GM19025 (cell line): ENCODE measurements around the gene IFNA5.

Experiments used
- ATAC-seq: cut with Tn5 transposase; IDR thresholded peaks from one replicate; pipeline ENCODE4 v1.9.1; 2021; ENCODE audit warnings: mild to moderate bottlenecking, low read depth, moderate library complexity; ENCODE audit not compliant: unreplicated experiment

The IFNA5 gene

DNA sequence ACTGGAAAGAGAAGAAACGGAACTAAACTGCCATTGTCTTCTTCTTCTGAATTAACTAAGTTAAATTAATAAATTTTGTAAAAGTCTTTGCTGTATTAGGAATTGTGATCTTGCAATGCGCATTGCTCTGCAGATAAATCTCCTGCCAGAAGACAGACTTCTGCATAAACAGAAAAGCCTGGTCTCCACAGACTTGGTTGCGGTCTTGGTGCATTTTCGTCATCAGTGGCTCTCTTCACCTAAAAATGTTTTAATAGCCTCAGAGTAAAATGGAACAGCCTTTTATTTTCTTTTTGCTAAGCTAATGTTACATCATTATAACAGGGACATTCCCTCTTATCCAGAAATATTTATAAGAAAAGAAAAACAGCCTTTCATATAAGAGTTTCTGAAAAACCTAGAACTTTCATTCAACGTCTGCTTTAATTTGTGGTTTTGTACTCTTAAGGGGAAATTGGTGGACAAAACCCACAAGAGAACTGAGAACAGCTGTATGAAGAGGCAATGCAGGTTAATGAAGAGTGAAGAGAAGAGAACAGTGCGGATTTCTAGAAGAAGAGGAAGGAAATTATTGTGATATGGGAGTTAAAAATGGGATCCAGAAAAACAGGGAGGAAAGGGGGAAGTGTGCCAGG lies 10.1 kb downstream of the IFNA5 start:
- ATAC-seq, result peak; percentile 71

- no peak for ATAC-seq
Observed at GRCh38 chr9:21294364-21294774, 10.7 kb downstream of the IFNA5 start.

GRCh38 chr9:21289848-21290247 lies 15.3 kb downstream of the IFNA5 start:
- no peak for ATAC-seq

DNA sequence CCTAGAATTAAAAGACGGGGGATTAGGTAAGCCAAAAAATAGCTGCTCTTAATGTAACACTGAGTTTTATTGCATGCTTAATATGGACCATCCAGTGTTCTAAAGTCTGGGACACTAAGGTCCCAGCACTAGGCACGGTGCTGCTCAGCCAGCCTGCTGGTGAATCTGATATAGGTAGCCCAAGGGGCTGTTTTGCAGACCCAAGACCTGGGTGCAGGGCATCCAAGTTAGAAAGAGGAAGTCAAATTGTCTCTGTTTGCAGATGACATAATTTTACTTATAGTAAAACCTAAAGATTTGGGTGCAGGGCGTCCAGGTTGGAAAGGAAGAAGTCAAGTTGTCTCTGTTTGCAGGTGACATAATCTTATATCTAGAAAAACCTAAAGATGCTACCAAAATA lies 17.8 kb downstream of the IFNA5 start:
- ATAC-seq, result no peak

- ATAC-seq, result no peak
Observed at GRCh38 chr9:21286659-21287058, 18.5 kb downstream of the IFNA5 start.

DNA sequence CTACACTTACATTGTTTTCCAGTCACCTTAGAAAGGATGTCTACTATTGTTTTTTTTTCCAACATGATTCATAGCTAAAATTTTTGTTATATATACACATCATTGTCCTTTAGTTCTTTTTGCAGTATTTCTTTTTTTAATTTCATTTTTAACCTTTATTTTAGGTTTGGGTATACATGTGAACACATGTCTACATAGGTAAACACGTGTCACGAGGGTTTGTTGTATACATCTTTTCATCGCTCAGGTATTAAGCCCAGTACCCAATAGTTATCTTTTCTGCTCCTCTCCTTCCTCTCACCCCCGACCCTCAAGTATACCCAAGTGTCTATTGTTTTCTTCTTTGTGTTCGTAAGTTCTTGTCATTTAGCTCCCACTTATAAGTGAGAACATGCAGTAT lies 19.0 kb downstream of the IFNA5 start:
- no peak for ATAC-seq

GRCh38 chr9:21281275-21281674 lies 23.8 kb downstream of the IFNA5 start:
- ATAC-seq, result no peak

DNA sequence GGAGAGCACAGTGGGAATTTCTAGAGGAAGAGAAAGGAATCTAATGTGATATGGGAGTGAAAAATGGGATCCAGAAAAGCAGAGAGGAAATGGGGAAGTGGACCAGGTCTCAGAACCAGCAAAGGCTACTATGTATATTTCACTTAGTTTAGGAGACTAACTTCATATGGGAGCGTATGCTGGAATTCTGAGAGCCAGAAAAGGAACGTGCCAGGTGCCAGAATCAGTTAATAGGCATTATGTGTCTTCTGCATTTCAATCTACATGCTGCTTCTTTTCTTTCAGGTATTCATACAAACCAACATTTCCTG lies 36.8 kb downstream of the IFNA5 start:
- ATAC-seq, result no peak

DNA sequence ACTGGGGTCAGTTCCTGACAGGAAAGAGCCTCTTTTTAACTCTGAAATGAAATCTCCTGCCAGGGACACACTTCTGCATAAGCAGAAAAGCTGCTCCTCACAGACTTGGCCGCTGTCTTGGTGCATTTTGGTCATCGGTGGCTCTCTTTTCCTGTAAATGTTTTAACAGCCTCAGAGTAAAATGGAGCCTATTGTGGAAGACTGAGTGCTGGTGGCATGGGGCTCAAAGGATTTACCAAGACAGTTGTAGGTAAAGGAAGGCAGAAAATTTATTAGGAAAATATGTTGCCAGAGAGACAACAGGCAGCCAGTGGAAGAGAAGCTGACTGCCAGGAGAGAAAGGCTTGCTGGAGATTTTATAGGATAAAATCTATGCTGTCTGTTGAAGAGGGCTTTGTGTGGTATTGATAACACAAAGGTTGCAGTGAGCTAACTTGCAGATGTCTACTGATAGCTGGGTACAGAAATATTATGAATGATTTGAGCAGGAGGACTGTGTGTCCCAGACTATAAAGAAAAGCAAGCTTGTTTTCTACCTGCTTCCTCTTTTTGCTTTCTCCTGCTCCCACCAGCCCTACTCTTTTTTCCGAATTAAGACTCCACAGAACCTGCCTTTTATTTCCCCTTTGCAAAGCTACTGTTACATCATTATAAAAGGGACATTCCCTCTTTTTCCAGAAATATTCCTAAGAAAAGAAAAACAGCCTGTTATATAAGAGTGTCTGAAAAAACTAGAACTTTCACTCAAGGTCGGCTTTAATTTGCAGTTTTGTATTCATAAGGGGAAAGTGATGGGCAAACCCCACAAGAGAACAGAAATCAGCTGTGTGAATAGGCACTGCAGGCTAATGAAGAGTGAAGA lies 37.4 kb downstream of the IFNA5 start:
- ATAC-seq, result peak; percentile 44

DNA sequence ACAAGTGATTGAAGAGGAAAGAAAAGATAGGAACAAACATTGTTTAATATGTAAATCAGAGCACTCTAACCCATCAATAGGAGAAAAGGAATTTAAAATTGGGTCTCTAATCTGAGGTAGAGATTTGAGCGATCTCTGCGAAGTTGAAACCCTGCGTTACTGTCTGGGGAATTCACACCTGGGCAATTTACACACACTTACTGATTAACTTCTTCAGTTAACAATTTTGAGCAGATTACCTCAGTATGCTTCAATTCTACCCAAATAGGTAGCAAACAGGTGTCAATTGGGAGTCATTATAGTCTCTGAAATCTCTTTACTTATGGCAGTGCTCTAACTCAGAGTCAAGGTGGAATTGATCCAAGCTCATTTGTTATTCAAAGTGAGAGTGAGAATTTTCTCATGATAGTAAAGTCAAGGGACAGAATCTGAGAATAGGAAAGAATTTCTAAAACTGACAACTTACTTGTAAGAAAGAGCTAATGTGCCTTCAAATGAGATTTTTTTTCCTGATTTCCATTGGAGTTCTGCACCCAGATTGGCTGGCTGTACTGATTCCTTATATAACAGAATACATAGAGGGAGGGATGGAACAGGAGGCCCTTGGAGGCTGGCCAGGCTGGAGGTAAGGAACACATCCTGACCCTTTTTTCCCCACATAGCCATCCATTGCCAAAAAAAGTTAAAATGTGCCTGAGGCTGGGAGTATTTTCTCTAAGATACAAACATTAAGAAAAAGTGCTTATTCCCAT lies 38.2 kb downstream of the IFNA5 start:
- no peak for ATAC-seq

DNA sequence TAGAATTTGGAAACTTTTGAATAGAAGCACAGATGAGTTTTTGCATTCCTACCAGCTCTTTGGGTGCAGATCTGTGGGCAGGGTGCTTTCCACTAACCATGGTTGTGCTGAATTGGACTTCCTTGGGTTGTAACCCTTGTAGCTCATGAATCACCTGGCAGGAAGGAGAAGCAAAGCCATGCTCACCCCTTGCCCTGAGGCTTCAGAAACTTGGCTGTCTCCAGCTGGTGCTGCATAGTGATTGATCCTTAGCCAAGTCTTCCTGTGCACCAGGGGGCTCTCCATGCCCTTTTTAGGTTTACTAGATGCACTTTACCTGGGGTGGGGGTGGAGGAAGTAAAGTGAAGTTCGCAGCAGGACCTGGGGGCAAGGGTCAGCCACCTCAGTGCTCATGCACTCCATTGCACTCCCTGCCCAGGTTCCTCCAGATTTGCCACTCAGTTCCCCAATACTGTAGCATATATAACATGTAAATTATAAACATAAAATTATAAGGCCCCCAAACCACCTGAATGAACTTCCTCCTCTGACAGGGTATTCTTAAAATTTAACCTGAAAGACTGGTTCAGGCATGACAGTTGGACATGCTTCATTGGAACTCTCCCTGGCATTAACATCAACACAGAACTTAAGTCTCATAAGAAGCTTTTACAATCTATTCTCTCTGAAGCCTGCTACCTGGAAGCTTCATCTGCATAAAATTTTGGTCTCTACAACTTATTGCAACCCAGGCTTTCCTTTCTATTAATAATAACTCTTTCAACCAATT lies 39.5 kb downstream of the IFNA5 start:
- ATAC-seq, result peak; percentile 53

DNA sequence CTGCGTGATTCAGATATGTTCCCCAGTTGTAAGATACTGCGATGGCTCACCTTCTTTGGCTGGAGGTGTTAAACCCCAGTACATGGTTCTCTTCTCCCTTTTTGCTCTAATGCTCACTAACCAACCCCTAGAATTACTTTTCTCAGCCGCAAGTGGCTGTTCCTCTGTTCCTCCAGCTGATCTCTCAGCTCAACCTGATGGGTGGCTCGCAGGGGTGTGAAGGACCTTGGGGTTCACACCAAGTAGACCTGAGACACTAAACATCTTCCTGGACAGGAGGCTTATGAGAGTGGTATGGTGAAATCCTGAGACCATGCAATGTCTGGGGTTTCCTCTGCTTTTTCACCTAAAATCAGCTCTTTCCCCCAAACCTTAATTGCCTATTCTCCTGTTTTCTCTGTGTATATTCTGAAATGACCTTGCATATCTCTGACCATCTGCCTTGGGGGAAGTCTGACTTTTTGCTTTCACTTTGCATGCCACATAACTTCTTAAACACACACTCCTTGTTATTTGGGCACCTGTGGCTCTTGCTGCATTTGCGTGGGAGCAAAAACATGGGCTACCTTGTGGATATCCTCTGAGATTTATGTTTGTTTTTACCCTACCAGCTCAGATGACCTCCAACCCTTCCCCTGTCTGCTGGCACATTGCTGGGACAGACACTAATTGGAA lies 49.4 kb downstream of the IFNA5 start:
- ATAC-seq, result no peak
